ENCODE data around the gene SLC9A4. TPM values are rescaled to one million over a fixed set of nuclear protein-coding genes. Genes with fewer than 3 reads are reported as not detected.

Gene SLC9A4
- polyA plus RNA-seq, 1 donor from 2014 or later = 0.15 TPM

- Histone ChIP-seq H3K27ac (ENCODE audit: low read length) (no peak overlapping the region), H3K4me2 (ENCODE audit: low read length) (no peak overlapping the region), H4K20me1 (ENCODE audit: insufficient read depth) (no peaks in the 10 kb centered on the region), H3K9ac (ENCODE audit: low read length) (no peak overlapping the region), H3K4me3 (ENCODE audit: low read length) (no peak overlapping the region), H2AFZ (ENCODE audit: low read depth, low read length) (no peak overlapping the region), H3K9me2 (ENCODE audit: insufficient read depth, low read length) (no peaks in the 10 kb centered on the region), H3K9me3 (ENCODE audit: low read length) (no peaks in the 10 kb centered on the region), H3K27me3 (ENCODE audit: insufficient read depth, low read depth, low read length) (no peaks in the 10 kb centered on the region), H3F3A (ENCODE audit: insufficient read depth, low read length, poor library complexity, severe bottlenecking) (no peaks in the 10 kb centered on the region), H3K79me2 (replicated peaks; ENCODE audit: insufficient read depth, low read length) (no peaks in the 10 kb centered on the region), H3K36me3 (ENCODE audit: insufficient read depth, low read length) (no peaks in the 10 kb centered on the region)
- TF ChIP-seq MXI1 (conservative IDR thresholded peaks at IDR 0.05; ENCODE audit: poor library complexity, severe bottlenecking) = no peak
- TF ChIP-seq TAF1 (IDR thresholded peaks at IDR 0.05; ENCODE audit: low read depth) = no peak
- no peak for TF ChIP-seq POLR2AphosphoS5 (IDR thresholded peaks at IDR 0.05)
- TF ChIP-seq RAD21 (conservative IDR thresholded peaks at IDR 0.05) = no peak
- no peak for TF ChIP-seq EZH2 (IDR thresholded peaks at IDR 0.05; ENCODE audit: borderline replicate concordance, insufficient read depth, low read length, poor library complexity, severe bottlenecking)
- no peak for TF ChIP-seq REST (IDR thresholded peaks at IDR 0.05; ENCODE audit: borderline replicate concordance)
- TF ChIP-seq CTCF (IDR thresholded peaks at IDR 0.05; ENCODE audit: poor library complexity, severe bottlenecking) = no peak
- no peak for TF ChIP-seq EP300 (conservative IDR thresholded peaks at IDR 0.05; ENCODE audit: poor library complexity, severe bottlenecking)
- TF ChIP-seq SMC3 (conservative IDR thresholded peaks at IDR 0.05; ENCODE audit: poor library complexity) = no peak
These were observed 40.4 kb downstream of the SLC9A4 start for GRCh38 chr2:102513355-102513939.

GRCh38 chr2:102514061-102514785, 41.2 kb downstream of the SLC9A4 start:
- Histone ChIP-seq H3F3A (ENCODE audit: insufficient read depth, low read length, poor library complexity, severe bottlenecking) (no peaks in the 10 kb centered on the region), H3K9me3 (ENCODE audit: low read length) (no peaks in the 10 kb centered on the region), H3K9ac (ENCODE audit: low read length) (no peak overlapping the region), H3K9me2 (ENCODE audit: insufficient read depth, low read length) (no peaks in the 10 kb centered on the region), H3K4me3 (ENCODE audit: low read length) (no peak overlapping the region), H3K36me3 (ENCODE audit: insufficient read depth, low read length) (no peaks in the 10 kb centered on the region), H3K79me2 (replicated peaks; ENCODE audit: insufficient read depth, low read length) (no peaks in the 10 kb centered on the region), H2AFZ (ENCODE audit: low read depth, low read length) (no peak overlapping the region), H3K27me3 (ENCODE audit: insufficient read depth, low read depth, low read length) (no peaks in the 10 kb centered on the region), H3K4me2 (ENCODE audit: low read length) (no peak overlapping the region), H4K20me1 (ENCODE audit: insufficient read depth) (no peaks in the 10 kb centered on the region), H3K27ac (ENCODE audit: low read length) (no peak overlapping the region)
- TF ChIP-seq SMC3 (conservative IDR thresholded peaks at IDR 0.05; ENCODE audit: poor library complexity) (no peak), CTCF (IDR thresholded peaks at IDR 0.05; ENCODE audit: poor library complexity, severe bottlenecking) (no peak), TAF1 (IDR thresholded peaks at IDR 0.05; ENCODE audit: low read depth) (no peak), RAD21 (conservative IDR thresholded peaks at IDR 0.05) (no peak), EZH2 (IDR thresholded peaks at IDR 0.05; ENCODE audit: borderline replicate concordance, insufficient read depth, low read length, poor library complexity, severe bottlenecking) (no peak), EP300 (conservative IDR thresholded peaks at IDR 0.05; ENCODE audit: poor library complexity, severe bottlenecking) (no peak), MXI1 (conservative IDR thresholded peaks at IDR 0.05; ENCODE audit: poor library complexity, severe bottlenecking) (no peak)
